C4-2B (cell line): ENCODE data around the gene PGS1.

Source experiments
- H3K27ac ChIP-seq: fragments of 450-650 bp; 2 replicates; pipeline ENCODE4 v1.5.1; 2017
- ZFX ChIP-seq: fragments of 450-650 bp; IDR thresholded peaks from 2 replicates; pipeline ENCODE4 v1.6.1; 2017
- TF ChIP-seq, protein P1 (sequence below): fragments of 450-650 bp; conservative IDR thresholded peaks from 2 replicates; pipeline ENCODE4 v1.5.1; 2017; ENCODE audit warnings: mild to moderate bottlenecking

The PGS1 gene

DNA sequence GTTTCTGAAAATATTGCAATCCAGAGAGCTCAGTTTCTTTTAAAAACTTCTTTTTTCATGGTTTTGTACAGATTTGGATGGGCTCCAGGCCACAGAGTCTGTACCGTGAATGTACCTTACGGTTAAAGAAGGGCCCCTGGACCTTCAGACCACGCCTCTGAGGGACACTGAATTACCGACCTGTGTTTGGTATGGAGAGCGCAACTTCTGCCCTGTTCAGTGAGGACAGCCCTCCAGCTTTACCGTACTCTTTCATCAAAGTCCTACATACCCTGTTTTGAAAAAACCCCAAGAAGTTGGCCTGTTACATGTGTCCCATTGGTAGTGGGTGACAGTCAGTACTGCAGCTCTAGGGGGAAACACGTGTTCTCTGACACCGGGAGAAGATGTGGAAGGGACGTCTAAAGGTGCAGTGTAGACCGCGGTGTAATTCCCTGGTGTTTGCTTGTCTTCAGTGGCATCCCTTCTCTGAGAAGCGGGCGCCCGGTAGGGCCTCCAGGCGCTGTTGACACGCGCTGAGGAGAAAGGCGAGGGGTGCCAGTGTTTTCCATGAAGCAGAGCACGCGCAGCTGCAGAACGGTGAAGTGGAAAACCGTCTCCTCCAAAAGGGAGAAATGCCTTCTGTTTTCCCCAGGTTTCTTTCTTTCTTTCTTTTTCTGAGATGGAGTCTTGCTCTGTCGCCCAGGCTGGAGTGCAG is 6.2 kb downstream of the PGS1 start:
- no peak overlapping the region for H3K27ac ChIP-seq
- TF ChIP-seq ZFX, result no peak
- TF ChIP-seq, protein P1, sequence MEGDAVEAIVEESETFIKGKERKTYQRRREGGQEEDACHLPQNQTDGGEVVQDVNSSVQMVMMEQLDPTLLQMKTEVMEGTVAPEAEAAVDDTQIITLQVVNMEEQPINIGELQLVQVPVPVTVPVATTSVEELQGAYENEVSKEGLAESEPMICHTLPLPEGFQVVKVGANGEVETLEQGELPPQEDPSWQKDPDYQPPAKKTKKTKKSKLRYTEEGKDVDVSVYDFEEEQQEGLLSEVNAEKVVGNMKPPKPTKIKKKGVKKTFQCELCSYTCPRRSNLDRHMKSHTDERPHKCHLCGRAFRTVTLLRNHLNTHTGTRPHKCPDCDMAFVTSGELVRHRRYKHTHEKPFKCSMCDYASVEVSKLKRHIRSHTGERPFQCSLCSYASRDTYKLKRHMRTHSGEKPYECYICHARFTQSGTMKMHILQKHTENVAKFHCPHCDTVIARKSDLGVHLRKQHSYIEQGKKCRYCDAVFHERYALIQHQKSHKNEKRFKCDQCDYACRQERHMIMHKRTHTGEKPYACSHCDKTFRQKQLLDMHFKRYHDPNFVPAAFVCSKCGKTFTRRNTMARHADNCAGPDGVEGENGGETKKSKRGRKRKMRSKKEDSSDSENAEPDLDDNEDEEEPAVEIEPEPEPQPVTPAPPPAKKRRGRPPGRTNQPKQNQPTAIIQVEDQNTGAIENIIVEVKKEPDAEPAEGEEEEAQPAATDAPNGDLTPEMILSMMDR, result no peak

DNA sequence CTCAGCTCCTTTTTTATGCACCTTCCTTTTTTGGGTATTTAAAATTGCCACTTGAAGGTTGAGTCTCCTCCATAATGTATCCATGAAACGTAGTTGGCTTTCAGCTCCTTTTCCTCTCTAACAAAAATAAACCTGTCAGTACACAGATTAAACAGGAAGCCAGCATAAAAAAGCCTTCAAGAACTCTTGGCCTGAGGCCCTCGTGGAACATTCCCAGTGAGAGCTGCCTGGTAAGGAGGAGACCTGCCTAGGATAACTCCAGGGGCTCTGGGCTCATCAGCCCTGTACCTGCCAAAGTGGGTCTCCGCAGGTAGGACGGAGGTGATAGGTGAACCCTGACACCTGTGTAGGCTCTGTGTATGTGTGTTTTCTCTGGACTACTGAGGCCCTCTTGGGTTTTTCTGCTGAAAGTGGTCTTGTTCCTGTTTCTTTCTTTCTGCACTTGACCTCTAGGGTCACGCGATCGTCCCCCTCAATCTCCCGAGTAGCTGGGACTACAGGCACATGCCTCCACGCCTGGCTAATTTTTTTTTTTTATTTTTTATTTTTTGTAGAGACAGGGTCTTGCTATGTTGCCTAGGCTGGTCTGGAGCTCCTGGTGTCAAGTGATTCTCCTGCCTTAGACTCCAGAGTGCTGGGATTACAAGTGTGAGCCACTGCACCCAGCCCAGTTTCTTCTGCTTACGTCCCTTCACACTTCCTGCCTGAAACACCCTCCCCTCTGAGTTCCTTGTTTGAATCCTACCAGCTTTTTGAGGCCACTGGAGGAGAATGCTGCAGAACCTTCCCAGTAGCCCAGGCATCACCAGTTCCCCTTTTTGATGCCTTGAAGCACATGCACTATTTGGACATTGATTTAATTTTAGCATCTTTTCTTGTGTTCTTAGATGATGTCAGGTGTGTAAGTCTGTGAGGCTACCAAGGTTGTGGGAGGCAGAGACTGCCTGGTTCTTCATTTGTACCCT is 9.8 kb downstream of the PGS1 start:
- TF ChIP-seq, protein P1, result no peak
- no peak for TF ChIP-seq ZFX
- no peak overlapping the region for H3K27ac ChIP-seq

DNA sequence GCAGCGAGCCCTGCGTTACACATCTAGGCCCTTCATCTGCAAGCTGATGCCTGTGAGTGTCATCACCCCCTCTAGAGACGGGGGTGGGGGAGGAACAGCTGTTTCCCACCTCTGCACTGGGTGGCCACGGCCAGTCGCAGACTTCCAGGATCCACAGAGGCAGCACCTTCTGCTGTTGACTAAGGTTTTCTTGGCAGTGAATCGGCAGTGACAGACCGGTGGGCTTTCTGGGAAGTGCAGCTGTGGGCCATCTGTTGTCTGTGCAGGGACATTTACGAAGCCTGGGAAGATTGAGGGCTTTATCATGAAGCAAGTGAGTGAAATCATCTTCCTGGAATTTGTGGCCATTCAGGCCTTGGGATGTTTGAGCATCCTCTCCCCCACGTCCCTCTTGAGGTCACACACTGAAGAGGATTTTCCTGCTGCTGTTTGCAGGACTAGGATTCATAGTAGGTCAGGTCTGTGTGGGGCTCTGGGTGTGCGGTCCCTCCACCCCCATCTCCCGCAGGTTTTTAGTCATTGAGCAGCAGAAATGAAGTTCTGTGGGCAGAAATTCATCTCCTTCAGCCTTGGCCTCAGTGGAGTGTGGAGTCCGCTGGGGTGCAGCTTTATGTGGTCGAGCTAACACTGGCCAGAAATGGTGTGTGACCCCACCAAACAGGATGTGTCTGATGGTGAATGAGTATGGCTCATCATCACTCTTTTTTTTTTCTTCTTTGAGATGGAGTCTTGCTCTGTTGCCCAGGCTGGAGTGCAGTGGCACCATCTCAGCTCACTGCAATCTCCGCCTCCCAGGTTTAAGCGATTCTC is 12.0 kb downstream of the PGS1 start:
- no peak overlapping the region for H3K27ac ChIP-seq
- TF ChIP-seq, protein P1, result no peak
- no peak for TF ChIP-seq ZFX

DNA sequence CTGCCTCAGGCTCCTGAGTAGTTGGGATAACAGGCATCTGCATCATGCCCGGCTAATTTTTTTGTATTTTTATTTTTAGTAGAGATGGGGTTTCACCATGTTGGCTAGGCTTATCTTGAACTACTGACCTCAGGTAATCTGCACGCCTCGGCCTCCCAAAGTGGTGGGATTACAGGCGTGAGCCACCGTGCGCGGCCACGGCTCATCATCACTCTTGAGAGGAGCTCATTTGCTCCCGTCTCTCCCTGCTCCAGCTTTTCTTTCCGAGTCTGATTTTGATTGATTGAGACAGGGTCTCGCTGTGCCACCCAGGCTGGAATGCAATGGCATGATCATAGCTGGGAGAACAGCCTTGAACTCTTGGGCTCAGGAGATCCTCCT is 12.6 kb downstream of the PGS1 start:
- no peak overlapping the region for H3K27ac ChIP-seq
- TF ChIP-seq, protein P1, result no peak
- no peak for TF ChIP-seq ZFX

DNA sequence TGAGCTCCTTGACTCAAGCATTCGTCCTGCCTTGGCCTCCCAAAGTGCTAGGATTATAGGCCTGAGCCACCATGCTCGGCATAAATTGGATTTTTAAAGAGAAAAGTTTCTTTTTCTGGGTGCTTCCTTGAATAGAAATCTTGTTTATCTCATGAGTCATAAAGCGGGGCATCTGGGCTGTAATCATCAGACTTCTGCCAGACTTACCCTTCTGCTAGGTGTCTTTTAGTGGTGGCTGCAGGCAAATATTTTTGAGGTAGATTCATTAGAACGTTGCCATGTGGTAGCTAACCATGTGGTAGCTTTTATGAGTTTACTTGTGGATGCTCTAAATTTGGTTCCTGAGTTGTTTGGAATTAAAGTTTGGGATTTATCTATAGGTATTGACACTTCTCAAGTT is 13.4 kb downstream of the PGS1 start:
- TF ChIP-seq, protein P1, result no peak
- TF ChIP-seq ZFX, result no peak
- no peak overlapping the region for H3K27ac ChIP-seq

DNA sequence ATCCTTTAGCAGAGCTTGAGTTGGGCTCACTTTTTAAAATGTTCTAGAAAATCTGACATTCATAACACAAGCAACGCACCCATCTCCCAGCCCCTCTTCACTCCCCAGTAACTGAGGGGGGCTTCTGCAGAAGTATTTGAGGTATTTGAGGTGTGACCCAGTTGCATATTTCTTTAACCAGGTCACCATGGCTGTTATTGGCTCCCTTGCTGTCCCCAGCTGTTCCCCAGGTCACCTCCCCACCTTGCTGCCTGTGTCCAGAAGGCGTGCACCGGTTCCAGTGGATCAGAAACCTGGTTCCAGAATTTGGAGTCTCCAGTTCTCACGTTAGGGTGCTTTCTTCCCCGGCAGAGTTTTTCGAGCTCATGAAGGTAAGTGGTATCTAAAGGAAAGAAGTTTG is 13.8 kb downstream of the PGS1 start:
- H3K27ac ChIP-seq, result no peak overlapping the region
- TF ChIP-seq, protein P1, result no peak
- no peak for TF ChIP-seq ZFX
